ENCODE results near the gene TNNI2.

TNNI2 gene

GRCh38 chr11:1888811-1889210 is 50.0 kb downstream of the TNNI2 start:
- DNase-seq (ENCODE audit: low read depth), result no peak

DNA sequence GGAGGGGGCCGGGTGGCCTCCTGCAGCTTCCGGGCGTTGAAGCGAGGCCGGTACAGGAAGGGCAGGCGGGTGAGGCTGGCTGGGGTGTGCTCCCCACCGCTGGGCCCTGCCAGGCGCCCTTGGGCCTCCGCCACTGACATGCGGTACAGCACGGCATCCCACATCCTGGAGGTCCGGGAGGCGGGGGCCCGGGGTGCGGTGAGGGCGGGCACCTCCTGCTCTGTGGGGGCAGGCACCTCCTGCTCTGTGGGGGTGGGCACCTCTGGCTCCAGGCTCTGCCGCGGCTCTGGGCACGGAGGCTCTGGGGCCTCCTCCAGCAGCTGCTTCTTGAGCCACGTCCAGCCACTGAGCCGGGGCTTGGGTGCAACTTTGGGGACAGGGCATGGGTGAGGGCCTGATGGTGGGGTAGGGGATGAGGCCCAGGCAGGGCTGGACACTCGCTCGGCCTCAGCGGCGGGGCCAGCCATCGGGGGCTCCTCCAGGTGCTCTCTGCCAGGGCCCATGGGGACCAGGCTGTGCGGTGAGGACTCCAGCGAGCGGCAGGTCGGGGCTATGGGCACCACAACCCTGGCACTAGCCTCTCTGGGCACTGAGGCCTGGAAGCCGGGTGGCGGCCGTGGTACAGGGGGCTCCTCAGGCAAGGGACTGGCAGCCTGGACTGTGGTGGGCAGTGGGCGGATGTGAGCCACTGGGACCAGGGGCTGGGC is 50.6 kb downstream of the TNNI2 start:
- DNase-seq (ENCODE audit: low read depth), result no peak

DNA sequence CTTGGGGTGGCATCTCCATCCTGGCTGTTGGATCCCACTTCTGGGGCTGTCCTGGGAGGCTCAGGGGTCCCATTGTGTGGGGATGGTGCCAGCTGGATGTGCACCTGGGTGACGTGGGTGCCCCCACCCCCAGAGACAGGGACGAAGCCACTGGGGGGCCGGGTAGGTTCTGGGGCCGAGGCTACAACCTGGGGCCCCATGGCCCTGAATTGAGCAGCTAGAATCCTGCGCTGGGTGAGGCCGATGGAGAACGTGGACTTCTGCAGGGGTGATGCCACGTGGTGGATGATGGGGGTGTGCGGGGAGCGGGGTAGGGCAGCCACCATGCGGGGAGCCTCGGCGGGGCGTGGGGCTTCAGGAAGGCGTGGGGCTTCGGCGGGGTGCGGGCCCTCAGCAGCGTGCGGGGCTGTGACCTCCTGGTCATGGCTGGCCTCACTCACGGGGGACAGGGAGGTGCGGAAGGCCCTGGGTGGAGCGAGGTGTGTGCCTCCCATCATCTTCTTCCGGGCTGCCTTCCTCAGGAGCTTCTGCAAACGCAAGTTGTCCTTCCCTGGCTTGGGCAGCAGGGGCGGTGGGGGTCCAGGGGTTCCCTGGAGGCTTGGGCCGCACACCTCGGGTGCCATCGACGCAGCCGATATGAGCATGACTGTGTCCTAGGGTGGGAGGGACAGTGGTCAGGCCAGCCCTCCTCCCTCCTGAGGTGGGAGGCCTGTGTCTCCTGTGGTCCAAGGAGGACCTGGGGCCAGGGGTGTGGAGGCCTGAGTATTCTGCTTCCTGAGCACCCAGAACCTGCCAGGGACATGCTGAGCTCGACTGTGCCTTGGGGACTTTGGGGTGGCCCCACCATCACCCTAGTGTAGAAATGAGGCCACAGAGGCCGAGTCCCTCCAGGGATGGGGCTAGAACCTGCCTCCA is 51.4 kb downstream of the TNNI2 start:
- DNase-seq (ENCODE audit: low read depth), result no peak

Data from GM04504 (cell line).